NCI-H446 (cell line): ENCODE results near the gene FBXO24.

Experiments used
- DNase-seq, 2 experiments: peaks; one replicate each; lab custom pipeline; 2025; lab: John Stamatoyannopoulos, UW

FBXO24 gene

GRCh38 chr7:100620804-100621203 is 34.7 kb downstream of the FBXO24 start:
- no peak for DNase-seq

GRCh38 chr7:100621554-100621953 is 35.4 kb downstream of the FBXO24 start:
- DNase-seq = no peak

- DNase-seq = no peak
Measured at GRCh38 chr7:100623951-100624824, 38.1 kb downstream of the FBXO24 start.

- DNase-seq = no peak
Measured at GRCh38 chr7:100626055-100626454, 39.9 kb downstream of the FBXO24 start.

GRCh38 chr7:100626530-100627237 is 40.6 kb downstream of the FBXO24 start:
- DNase-seq = peak in 1 of 2 experiments; percentile 45

GRCh38 chr7:100627238-100627549 is 41.1 kb downstream of the FBXO24 start:
- no peak for DNase-seq

GRCh38 chr7:100629117-100629716 is 43.1 kb downstream of the FBXO24 start:
- DNase-seq = no peak

GRCh38 chr7:100630066-100630465 is 43.9 kb downstream of the FBXO24 start:
- DNase-seq = no peak

- peak in 1 of 2 experiments; percentile 16 for DNase-seq
Measured at GRCh38 chr7:100632951-100633717, 47.0 kb downstream of the FBXO24 start.

GRCh38 chr7:100639995-100640516 is 53.9 kb downstream of the FBXO24 start:
- DNase-seq = no peak

GRCh38 chr7:100640517-100641440 is 54.7 kb downstream of the FBXO24 start:
- no peak for DNase-seq

- DNase-seq = no peak
Measured at GRCh38 chr7:100641463-100641859, 55.3 kb downstream of the FBXO24 start, which contains the start of gene TFR2. TFR2 (minus strand) TSS chr7:100641552; CDS start chr7:100641509, 43 bp downstream.

GRCh38 chr7:100641860-100642533 is 55.9 kb downstream of the FBXO24 start:
- DNase-seq = no peak

- no peak for DNase-seq
Measured at GRCh38 chr7:100642534-100642907, 56.4 kb downstream of the FBXO24 start.

GRCh38 chr7:100649826-100650565 is 63.9 kb downstream of the FBXO24 start:
- DNase-seq = no peak
